Fibroblast of peridontal ligament (primary cell): ENCODE data around the gene XPNPEP2.
"Not testable (repeated sequence)": the region's sequence is repeated elsewhere in the genome, so short reads cannot be mapped to it uniquely, and the experiment has no call there.

Source experiments
- DNase-seq: peaks from one replicate; pipeline ENCODE4 v3.0.0-alpha.2; 2010; ENCODE audit errors: extremely low read depth

Gene XPNPEP2

DNA sequence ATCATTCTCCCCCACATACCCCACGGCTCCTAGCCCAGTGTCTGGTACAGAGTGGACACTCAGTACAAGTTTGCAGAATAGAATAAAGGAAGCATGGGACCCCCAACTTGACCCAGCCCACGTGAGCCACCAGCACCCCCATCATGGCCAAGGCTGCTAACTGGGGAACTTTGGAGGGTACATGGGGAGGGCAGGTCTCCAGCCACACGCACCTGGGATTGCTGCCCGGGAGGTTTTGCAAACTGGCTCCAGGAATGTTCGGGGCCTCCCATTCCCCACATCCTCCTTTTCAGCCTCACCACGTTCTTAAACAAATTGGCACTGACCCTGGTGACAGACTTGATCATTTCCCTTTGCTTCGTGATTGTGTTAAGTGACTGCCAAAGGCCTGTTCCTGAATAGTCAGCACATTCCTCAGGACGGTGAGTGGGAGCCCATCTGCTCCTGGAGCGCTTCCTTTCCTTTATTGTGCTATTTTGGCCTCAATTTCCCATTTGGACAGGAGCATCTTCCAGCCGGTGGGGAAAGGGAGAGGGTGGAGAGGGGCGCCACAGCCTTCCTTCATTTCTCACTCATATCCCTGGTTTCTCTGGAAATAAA is 18.7 kb upstream of the XPNPEP2 start:
- no peak for DNase-seq

DNA sequence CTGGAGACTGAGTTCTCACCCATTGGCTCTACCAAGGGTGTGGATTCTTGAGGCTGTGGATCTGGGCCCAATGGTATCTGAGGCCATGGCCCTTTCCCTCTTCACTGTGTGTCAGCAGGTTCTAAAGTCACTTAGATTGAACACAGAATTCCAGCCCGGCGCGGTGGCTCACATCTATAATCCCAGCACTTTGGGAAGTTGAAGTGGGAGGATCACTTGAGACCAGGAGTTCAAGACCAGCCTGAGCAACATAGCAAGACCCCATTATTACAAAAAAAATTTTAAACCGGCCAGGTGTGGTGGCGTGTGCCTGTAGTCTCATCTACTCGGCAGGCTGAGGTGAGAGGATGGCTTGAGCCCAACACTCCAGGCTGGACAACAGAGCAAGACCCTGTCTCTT is 18.0 kb upstream of the XPNPEP2 start:
- DNase-seq, result no peak

DNA sequence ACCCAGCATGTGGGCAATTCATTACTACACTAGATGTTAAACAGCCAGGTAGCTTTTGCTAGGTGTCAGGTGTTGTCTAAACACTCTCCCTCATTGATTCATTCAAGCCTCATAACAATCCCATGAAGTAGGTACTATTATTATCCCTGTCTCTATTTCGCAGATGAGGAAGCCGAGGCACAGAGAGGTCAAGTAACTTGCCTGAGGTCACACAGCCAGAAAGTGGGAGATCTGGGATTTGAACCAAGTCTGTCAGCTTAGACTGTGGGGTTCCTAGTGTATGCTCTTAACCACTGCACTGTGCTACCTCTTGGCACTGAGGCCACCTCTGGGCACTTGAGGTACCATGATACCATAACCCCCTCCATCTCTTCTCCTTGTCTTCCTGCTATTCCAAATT is 17.4 kb upstream of the XPNPEP2 start:
- DNase-seq, result no peak

DNA sequence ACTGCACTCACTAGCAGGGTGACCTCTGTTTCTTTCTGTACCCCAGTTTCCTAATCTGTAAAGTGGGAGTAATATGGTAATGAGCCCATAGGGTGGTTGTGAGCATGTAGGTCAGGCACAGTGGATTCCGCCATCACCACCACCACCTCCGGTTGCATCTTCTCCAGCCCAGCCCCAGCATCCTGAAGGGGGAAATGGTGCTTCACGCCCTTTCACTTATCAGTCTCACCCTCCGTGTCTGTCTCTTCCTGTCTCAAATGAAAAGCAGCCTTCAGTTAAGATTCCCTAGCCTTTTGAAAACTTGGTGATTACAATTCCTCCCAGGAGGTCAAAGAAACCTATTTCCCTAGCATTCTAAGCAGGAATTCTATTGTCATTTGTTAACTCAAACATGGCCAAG is 16.9 kb upstream of the XPNPEP2 start:
- DNase-seq, result no peak

DNA sequence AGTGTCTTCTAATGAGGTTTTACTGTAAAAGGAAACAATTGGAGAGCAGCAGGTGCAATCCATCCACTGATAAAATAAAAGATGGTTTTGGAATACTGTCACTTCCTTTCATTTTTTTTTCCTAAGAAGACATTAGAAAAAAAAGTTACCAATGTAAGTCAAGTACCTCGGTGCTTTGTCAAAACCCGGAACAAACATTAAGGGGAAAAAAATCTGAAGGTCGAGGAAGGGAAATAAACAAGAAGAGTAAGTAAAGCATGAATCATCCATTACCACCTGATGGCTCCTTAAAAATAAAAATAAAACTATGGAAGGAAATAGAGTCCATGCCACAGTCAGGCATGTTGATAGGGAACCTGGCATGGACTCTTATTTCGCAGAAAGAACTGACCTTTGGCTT is 15.3 kb upstream of the XPNPEP2 start:
- no peak for DNase-seq

DNA sequence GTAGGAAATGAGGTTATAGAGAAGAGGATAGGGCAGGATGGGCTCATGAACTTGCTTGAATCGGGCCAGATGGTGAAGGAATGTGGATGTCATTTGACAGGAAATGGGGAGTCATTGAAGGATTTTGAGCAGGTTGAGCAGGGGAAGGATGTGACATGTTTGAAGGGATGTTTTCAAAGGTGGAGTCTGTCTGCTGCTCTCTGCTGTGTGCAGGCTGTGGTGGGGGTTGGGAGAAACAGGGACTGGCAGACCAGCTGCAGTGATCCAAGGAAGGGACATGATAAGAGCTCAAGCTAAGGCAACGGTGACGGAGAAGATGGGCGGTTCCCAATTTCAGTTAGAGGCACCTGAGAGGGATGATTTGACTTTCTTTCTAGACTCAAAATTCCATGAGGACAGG is 14.0 kb upstream of the XPNPEP2 start:
- DNase-seq, result no peak

DNA sequence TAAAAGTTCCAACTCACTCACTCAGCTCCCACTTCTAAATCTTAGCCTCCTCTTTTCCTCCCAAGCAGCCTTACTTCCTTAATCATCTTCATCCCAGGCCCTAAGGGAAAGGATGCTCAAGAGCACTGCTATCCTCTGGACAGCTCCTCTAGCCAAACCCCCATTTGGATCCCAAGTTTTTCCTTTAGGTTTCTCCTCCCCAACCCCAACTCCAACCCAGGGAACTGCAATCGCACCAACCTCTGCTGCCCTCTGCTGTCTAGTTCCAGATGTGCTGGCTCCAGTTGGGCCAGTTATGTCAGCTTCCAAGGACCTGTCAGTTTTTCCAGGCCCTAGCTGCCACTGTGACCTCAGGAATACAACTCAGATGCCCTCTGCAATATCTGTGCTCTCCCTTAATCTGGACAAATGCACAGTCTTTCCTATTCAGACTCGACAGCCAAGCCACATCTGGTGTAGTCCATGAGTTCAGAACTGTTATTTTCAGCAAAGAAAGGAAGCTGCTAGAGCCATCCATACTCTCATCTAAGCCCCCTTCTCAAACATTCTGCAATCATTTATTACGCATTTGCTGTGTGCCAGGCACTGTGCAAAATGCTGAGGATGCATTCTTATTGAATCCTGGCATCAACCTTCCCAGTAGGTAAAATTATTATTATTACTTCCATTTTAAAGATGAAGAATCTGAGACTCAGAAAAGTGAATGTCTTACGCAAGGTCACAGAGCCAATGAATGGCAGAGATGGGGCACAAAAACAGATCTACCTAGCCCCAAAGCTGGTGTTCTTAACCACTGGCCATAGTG is 12.3 kb upstream of the XPNPEP2 start:
- peak; percentile 80 for DNase-seq

DNA sequence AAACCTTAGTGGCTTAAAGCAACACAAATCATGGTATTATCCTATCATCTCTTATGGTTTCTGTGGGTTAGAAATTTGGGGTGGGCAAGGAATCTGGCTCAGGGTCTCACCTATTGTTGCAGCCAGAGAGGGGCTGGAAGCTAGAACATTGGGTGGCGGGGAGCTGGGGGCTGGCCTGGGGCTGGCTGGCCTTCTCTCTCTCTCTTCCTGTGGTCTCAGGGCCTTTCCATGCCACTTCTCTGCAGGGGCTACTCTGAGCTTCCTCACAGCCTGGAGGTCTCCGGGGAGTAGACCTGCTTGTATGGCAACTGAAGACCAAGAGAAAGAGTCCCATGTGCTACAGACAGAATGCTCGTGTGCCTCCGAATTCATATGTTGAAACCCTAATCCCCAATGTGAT is 10.7 kb upstream of the XPNPEP2 start:
- no peak for DNase-seq

DNA sequence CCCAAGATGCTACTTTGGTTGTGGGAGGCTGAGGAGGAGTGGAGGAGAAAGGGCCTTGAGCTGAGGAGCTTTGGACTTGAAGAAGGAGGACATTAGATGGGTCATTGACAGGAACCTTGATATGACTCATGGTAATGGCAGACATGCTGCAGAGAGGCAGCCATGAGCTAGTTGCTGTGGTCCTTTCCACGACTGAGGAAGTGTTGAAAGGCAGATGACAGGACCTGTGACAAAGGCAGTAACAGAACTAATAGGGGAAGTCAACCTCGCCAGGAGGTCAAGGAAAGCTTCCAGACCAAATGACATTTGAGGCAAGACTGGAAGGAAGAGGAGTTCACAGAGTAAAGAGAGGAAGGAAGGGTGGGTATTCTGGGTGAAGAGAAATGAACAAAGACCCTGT is 7.6 kb upstream of the XPNPEP2 start:
- DNase-seq, result no peak

DNA sequence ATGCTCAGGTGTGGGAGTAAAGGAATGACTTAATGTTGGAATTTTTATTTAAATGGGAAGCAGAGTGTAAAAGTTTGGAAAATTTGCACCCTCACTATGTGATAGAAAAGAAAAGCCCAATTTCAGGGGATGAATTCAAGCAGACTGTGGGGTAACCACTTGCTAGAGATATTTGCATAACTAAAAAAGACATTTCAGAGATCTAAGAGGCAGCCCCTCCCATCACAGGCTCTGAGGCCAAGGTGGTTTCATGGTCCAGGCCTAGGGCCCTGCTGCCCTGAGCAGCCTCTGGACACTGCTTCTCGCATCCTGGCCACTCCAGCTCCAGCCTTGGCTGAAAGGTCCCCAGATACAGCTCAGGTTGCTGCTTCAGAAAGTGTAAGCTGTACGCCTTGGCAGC is 5.9 kb upstream of the XPNPEP2 start:
- no peak for DNase-seq

DNA sequence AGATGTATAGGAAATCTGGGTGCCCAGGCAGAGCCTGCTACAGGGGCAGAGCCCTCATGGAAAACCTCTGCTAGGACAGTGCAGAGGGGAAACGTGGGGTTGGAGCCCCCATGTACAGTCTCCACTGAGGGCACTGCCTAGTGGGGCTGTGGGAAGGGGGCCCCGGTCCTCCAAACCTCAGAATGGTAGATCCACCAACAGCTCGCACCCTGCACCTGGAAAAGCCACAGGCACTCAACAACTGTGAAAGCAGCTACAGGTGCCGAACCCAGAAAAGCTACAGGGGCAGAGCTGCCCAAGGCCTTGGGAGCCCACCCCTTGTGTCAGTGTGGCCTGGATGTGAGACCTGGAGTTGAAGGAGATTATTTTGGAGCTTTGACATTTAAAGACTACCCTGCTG is 5.4 kb upstream of the XPNPEP2 start:
- DNase-seq, result no peak

DNA sequence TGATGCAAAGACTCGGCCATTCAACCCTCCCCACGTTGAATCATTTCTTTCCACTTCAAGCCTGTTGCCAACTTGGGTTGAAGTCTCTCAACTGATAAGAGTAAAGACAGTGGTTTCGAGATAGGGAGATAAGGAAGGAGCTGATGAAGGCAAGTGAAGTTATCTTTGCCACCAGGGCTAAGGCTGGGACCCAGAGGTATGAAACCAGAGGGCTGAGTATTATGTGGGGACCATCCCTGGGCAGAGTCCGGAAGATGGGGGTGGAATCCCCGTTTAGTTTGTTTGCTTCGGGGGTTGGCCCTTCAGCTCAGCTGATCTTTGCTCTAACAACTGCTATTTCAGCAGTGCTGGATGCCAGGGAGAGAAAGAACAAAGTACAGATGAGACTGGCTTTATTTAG is 2.3 kb upstream of the XPNPEP2 start:
- no peak for DNase-seq

DNA sequence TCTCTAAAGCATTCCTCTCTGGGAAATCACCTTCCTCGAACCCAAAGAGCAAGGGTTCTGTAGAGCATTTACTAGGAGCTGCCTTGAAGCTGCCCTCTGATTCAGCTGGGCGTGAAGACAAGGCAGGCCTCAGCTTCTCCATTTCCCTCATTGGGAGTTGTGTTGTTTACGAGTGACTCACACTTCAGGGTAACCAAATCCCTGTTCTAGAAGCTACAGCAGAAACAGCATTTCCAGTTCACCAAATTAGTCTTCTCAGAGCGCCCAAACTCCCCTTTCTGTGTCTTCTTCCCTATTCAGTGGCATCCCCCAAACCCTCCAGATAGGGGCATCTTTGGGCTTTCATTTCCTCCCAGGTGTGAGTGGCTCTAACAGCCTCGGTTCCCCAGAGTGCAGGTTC is 863 bp upstream of the XPNPEP2 start:
- peak; percentile 81 for DNase-seq

DNA sequence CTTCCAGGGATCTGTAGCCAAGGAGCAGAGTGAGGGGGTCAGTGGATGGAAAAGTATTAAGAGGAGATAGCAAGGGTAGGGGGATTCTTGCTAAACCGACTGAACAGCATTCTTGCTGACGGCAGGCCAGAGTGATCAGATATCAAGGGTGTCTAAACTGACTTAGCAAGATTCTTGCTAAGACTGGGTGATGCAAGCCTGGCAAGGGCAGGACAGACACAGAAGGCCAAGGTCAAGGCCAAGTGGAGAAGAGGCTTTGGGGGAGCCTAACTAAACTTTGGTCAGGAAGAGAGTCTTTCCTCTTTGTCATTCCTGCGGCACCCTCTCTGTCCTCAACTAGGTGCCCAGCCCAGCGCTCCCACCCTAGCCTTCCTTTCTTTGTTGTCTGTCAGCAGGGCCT is 799 bp downstream of the XPNPEP2 start:
- no peak for DNase-seq

DNA sequence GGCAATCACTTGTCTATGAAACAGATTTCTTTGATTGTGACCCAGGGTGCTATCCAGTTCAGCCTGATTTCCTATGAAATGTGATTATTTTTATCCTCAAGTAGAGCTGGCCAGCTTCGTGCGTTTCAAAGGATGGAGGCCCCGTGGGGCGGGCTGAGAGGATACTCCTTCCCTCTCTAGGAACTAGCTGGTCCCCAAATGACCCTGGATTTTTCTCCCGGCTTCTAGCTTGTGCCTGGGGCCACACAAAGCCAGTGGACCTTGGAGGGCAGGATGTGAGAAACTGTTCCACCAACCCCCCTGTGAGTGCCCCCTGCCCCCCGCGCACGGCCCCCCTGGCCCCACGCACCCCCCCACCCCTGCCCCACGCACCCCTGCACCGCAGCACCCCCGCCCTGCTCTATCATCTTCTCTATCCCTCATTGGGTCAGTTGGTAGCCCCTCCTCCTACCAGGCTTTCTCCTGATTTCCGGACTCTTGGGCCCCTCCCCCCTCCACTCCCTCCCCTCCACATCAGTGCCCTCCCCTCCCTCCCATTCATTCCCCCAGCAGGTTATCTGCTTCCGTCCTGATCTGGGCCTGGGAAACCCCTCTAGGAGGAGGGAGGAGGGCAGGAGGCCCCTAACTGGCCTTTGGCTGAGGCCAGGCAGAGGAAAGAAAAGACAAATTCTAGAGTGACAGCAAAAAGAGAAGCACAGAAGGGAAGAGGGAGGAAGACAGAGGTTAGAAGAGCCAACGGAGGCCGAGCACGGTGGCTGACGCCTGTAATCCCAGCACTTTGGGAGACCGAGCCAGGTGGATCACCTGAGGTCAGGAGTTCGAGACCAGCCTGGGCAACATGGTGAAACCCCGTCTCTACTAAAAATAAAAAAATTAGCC is 3.3 kb downstream of the XPNPEP2 start:
- DNase-seq, result no peak

DNA sequence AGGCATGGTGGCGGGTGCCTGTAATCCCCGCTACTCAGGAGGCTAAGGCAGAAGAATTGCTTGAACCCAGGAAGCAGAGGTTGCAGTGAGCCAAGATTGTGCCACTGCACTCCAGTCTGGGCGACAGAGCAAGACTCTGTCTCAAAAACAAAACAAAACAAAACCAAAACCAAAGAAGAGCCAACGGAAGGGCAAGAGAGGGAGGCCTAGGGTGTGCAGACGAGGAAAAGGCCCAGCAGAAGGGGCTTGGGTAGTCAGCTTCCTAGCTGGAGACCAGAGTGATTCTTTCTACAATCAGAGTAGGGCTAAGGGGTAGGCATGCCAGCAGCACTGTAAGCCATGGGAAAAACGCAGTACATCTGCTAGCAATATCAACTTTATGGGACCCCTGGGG is 4.0 kb downstream of the XPNPEP2 start:
- DNase-seq, result not testable (repeated sequence)

DNA sequence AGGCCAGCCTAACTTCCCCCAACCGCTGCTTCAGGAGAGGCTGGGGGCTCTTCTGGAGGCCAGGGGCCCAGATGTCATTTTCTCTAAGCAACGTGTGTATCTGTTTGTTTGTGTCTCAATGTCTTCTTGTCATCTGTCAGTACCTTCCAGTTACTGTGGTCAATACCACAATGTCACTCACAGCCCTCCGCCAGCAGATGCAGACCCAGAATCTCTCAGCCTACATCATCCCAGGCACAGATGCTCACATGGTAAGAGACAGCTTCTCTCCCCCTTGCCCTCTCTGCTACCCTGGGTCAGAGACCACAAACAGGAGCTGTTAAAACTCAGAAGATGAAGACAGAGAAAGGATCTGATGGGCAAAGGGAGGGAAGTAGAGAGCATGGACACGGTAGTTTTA is 5.0 kb downstream of the XPNPEP2 start:
- DNase-seq, result no peak

DNA sequence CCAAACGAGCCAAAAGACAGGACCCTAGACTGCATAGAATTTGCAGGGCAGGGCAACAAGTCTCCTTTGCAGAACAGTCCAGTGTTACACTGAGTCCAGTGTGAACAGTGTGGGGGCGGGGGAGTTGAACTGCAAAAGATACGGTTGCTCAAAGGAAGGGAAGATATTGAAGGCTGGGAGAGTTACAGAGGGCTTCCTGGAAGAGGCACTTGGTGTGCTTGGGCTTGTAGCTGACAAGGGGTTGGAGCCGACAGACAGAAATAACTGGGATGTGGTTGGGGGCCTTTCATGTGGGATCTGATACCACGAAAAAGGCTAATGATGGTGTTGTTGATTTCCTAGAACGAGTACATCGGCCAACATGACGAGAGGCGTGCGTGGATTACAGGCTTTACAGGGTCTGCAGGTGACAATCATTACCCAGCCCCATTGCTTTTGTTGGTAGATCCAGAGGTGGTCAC is 6.1 kb downstream of the XPNPEP2 start:
- no peak for DNase-seq

DNA sequence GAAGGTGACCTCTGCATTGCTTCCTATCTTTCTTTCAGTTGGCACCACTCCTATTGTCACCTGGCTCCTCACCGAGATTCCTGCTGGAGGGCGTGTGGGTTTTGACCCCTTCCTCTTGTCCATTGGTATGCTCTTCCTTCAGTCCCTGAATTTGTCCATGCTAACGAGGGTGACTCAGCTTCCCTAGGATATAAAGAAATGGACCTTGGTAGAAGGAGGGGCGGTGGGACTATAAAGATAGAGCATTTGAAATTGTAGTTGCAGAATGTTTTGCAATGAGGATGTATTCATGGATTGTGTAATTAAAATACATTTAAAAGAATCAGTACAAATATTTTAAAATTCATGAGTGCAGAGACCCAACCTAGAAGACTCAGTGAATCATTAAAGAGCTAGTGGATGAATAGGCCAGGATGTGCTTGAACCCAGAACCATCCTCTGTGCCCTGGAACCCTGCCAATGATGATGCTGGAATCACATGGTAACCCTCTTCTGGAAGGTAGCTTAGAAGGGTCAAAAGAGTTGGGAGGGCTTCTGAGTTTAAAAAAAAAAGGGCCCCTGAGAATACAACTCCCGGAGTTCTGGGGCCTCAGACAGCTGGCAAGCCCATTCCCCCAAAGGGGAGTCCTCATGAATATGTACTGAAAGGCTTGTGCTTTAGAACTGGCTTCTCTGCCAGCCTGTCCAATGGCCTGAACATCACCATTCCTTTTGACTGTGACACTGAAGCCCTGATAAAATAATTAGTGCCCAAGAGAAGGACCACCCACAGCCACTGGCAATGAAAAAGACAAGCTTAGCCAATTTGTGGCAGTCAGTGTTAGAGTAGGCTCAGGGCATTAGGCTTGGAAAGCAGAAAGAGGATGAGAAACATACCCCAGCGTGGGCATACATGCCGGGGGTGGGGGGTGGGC is 8.0 kb downstream of the XPNPEP2 start:
- peak; percentile 35 for DNase-seq

DNA sequence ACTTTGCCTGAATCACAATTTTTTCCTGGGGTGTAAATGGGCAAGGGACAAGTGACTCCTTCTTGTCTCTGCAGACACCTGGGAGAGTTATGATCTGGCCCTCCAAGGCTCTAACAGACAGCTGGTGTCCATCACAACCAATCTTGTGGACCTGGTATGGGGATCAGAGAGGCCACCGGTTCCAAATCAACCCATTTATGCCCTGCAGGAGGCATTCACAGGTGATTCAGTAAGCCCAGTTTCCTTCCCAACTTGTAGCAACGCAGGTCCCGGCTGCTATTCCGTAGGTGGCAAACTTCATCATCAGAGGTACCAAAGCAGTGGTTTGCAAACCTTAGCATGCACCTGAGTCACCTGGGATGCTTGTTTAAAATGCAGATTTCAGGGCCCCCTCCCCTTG is 8.8 kb downstream of the XPNPEP2 start:
- DNase-seq, result no peak

DNA sequence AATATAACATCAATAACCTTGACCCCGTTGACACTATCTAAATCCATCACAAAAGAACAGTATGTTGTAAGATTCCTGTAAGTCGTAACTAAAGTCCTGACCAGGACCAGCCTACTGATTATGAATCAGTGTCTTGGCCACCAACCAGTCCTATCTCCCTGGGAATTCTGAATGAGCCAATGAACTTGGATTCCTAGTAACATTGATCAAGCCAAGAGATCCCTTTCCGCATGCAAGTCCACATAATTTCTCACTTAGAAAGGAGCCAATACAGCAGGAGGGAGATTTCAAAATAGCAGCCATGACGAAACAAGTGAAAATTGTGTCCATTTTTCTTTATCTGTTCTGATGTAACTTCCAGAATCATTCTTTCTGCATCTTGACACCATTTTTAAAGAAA is 9.5 kb downstream of the XPNPEP2 start:
- peak; percentile 98 for DNase-seq

DNA sequence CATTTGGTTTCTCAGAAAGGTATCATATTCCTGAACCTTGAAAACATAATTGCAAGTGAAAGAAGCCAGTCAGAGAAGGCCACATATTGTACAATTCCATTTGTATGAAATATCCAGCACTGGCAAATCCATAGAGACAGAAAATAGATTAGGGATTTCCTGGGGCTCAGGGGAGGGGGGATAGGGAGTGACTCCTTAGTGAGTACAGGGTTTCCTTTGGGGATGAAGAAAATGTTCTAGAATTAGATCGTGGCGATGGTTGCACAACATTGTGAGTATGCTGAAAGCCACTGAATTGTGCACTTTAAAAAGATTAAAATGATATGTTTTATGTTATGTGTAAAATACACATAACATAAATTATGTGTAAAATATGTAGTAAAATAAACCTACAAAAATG is 10.3 kb downstream of the XPNPEP2 start:
- peak; percentile 52 for DNase-seq
